Adipocyte (in vitro differentiated cells): ENCODE results near the gene VPS26A.

ENCODE experiments used
- DNase-seq: peaks from one replicate; pipeline ENCODE4 v3.0.0-alpha.2; 2015; ENCODE audit warnings: low read depth
- H3K27me3 ChIP-seq: replicated peaks from 2 replicates; pipeline ENCODE4 v1.7.0; 2013; ENCODE audit warnings: mild to moderate bottlenecking, low read length, moderate library complexity; ENCODE audit not compliant: control insufficient read depth, insufficient read depth
- H3K36me3 ChIP-seq: 2 replicates; pipeline ENCODE4 v1.7.0; 2013; ENCODE audit warnings: low read length, mild to moderate bottlenecking, moderate library complexity; ENCODE audit not compliant: control insufficient read depth, insufficient read depth, severe bottlenecking
- H3K4me1 ChIP-seq: 2 replicates; pipeline ENCODE4 v1.7.0; 2013; ENCODE audit warnings: mild to moderate bottlenecking, low read length, moderate library complexity; ENCODE audit not compliant: control insufficient read depth, insufficient read depth
- H3K4me3 ChIP-seq: 2 replicates; pipeline ENCODE4 v1.7.0; 2013; ENCODE audit warnings: mild to moderate bottlenecking, low read length, moderate library complexity
- H3K9ac ChIP-seq: 2 replicates; pipeline ENCODE4 v1.7.0; 2013; ENCODE audit warnings: mild to moderate bottlenecking, low read length, moderate library complexity
- H3K9me3 ChIP-seq: 2 replicates; pipeline ENCODE4 v1.7.0; 2013; ENCODE audit warnings: mild to moderate bottlenecking, low read length, moderate library complexity; ENCODE audit not compliant: control insufficient read depth

The VPS26A gene

GRCh38 chr10:69211524-69211923, 87.5 kb downstream of the VPS26A start:
- Histone ChIP-seq H3K9ac (no peak overlapping the region), H3K36me3 (peaks cover 27% of the 10 kb centered on the region), H3K9me3 (peaks cover 5% of the 10 kb centered on the region), H3K27me3 (no peaks in the 10 kb centered on the region), H3K4me3 (no peak overlapping the region), H3K4me1 (no peaks in the 10 kb centered on the region)
- DNase-seq: no peak

GRCh38 chr10:69213591-69214311, 89.8 kb downstream of the VPS26A start:
- DNase-seq: no peak
- Histone ChIP-seq H3K27me3 (no peaks in the 10 kb centered on the region), H3K9me3 (peaks cover 5% of the 10 kb centered on the region), H3K4me3 (no peak overlapping the region), H3K9ac (no peak overlapping the region), H3K4me1 (peaks cover 8% of the 10 kb centered on the region), H3K36me3 (peaks cover 7% of the 10 kb centered on the region)

GRCh38 chr10:69214666-69215131, 90.7 kb downstream of the VPS26A start:
- Histone ChIP-seq H3K4me1 (peaks cover 8% of the 10 kb centered on the region), H3K4me3 (no peak overlapping the region), H3K9me3 (peaks cover 5% of the 10 kb centered on the region), H3K36me3 (no peaks in the 10 kb centered on the region), H3K27me3 (no peaks in the 10 kb centered on the region), H3K9ac (no peak overlapping the region)
- no peak for DNase-seq

- DNase-seq: no peak
- H3K36me3 ChIP-seq: no peaks in the 10 kb centered on the region
- H3K27me3 ChIP-seq: no peaks in the 10 kb centered on the region
- H3K4me1 ChIP-seq: peaks cover 8% of the 10 kb centered on the region
- H3K4me3 ChIP-seq: no peak overlapping the region
- H3K9me3 ChIP-seq: peaks cover 5% of the 10 kb centered on the region
- H3K9ac ChIP-seq: no peak overlapping the region
Observed at GRCh38 chr10:69215405-69216171, 91.6 kb downstream of the VPS26A start.

- H3K4me3 ChIP-seq: no peak overlapping the region
- peaks cover 5% of the 10 kb centered on the region for H3K9me3 ChIP-seq
- no peaks in the 10 kb centered on the region for H3K36me3 ChIP-seq
- no peaks in the 10 kb centered on the region for H3K27me3 ChIP-seq
- H3K4me1 ChIP-seq: peaks cover 8% of the 10 kb centered on the region
- no peak for DNase-seq
- no peak overlapping the region for H3K9ac ChIP-seq
Observed at GRCh38 chr10:69216577-69217118, 92.7 kb downstream of the VPS26A start.

- Histone ChIP-seq H3K27me3 (no peaks in the 10 kb centered on the region), H3K4me1 (peaks cover 8% of the 10 kb centered on the region), H3K4me3 (no peak overlapping the region), H3K36me3 (no peaks in the 10 kb centered on the region), H3K9ac (no peak overlapping the region), H3K9me3 (peaks cover 5% of the 10 kb centered on the region)
- DNase-seq: peak; percentile 43
Observed at GRCh38 chr10:69217119-69217754, 93.3 kb downstream of the VPS26A start.

- DNase-seq: no peak
- Histone ChIP-seq H3K27me3 (no peaks in the 10 kb centered on the region), H3K4me3 (no peak overlapping the region), H3K9me3 (peaks cover 5% of the 10 kb centered on the region), H3K9ac (no peak overlapping the region), H3K36me3 (no peaks in the 10 kb centered on the region), H3K4me1 (peaks cover 14% of the 10 kb centered on the region)
Observed at GRCh38 chr10:69218831-69219230, 94.9 kb downstream of the VPS26A start.

GRCh38 chr10:69220041-69220451, 96.1 kb downstream of the VPS26A start, which contains the start of gene HKDC1:
Gene HKDC1, plus strand, starts transcription at chr10:69220332. Its CDS starts 104 bp downstream, at chr10:69220436.
- Histone ChIP-seq H3K4me1 (peaks cover 14% of the 10 kb centered on the region), H3K9me3 (no peaks in the 10 kb centered on the region), H3K9ac (no peak within 1 kb of the TSS), H3K27me3 (no peaks in the 10 kb centered on the region), H3K36me3 (no peaks in the 10 kb centered on the region), H3K4me3 (no peak within 1 kb of the TSS)
- no peak for DNase-seq

GRCh38 chr10:69220507-69220906, 96.5 kb downstream of the VPS26A start:
- H3K4me3 ChIP-seq: no peak overlapping the region
- H3K36me3 ChIP-seq: no peaks in the 10 kb centered on the region
- no peak for DNase-seq
- H3K9me3 ChIP-seq: no peaks in the 10 kb centered on the region
- H3K9ac ChIP-seq: no peak overlapping the region
- H3K4me1 ChIP-seq: peaks cover 14% of the 10 kb centered on the region
- no peaks in the 10 kb centered on the region for H3K27me3 ChIP-seq
